B cell (primary cell): ENCODE data around the gene CYP26B1. TPM values are rescaled to one million over a fixed set of nuclear protein-coding genes. Genes with fewer than 3 reads are reported as not detected.

Source experiments
- ATAC-seq: fragments of 200-7000 bp; cut with Tn5 transposase; one replicate; pipeline ENCODE4 v1.10.0; 2021; ENCODE audit warnings: low read depth, mild to moderate bottlenecking, moderate number of reproducible peaks, moderate library complexity
- CTCF ChIA-PET: fragments of 350-600 bp; sonication (Branson Sonifier 250); formaldehyde crosslinking; loops from one replicate; lab custom pipeline; 2021; ENCODE audit warnings: antibody characterized with exemption, inconsistent platforms; lab: Charles Lee
- POLR2A ChIA-PET: fragments of 350-600 bp; sonication (Branson Sonifier 250); formaldehyde crosslinking; loops from one replicate; lab custom pipeline; 2021; ENCODE audit warnings: antibody characterized with exemption; lab: Charles Lee
- DNase-seq: peaks from one replicate; pipeline ENCODE4 v3.0.0; 2013
- H2AFZ ChIP-seq: 2 replicates; pipeline ENCODE4 v1.6.1; 2012; ENCODE audit warnings: mild to moderate bottlenecking, low read depth, low read length; ENCODE audit not compliant: insufficient read depth, poor library complexity, severe bottlenecking
- H3K27ac ChIP-seq, 2 donors: 1 replicate in 1 of 2; 2 replicates in 1 of 2; pipeline ENCODE4 v1.5.1; 2012 to 2013; ENCODE audit warnings: low read length in 2 of 2, mild to moderate bottlenecking in 2 of 2, moderate library complexity in 1 of 2
- H3K27me3 ChIP-seq, 4 experiments: fragments of 200-600 bp in 1 of 4; sonication (generic) in 1 of 4; replicated peaks in 1 of 4; 1 replicate in 2 of 4; 2 replicates in 2 of 4; pipeline versions ENCODE4 v1.6.1 to v1.7.0; 2013 to 2016; ENCODE audit warnings: low read length in 3 of 4, mild to moderate bottlenecking in 2 of 4, mixed read lengths in 1 of 4, moderate library complexity in 1 of 4; ENCODE audit not compliant: insufficient read depth in 4 of 4, control insufficient read depth in 3 of 4; ENCODE audit errors: control extremely low read depth in 1 of 4
- H3K36me3 ChIP-seq, 2 experiments: replicated peaks in 1 of 2; 1 replicate in 1 of 2; 2 replicates in 1 of 2; pipeline versions ENCODE4 v1.6.1 to v1.7.1; 2013; ENCODE audit warnings: low read length in 1 of 2; ENCODE audit not compliant: insufficient read depth in 2 of 2, control insufficient read depth in 1 of 2; ENCODE audit errors: control extremely low read depth in 1 of 2, extremely low read depth in 1 of 2
- H3K4me1 ChIP-seq, 2 donors: fragments of 200-600 bp in 1 of 2; sonication (generic) in 1 of 2; 1 replicate in 1 of 2; 2 replicates in 1 of 2; pipeline versions ENCODE4 v1.5.1 to v1.6.1; 2013 to 2017; ENCODE audit warnings: low read length in 2 of 2; ENCODE audit not compliant: control insufficient read depth in 2 of 2, insufficient read depth in 2 of 2
- H3K4me2 ChIP-seq: replicated peaks from 2 replicates; pipeline ENCODE3; 2012; ENCODE audit warnings: mild to moderate bottlenecking, low read depth, low read length; ENCODE audit not compliant: poor library complexity, severe bottlenecking
- H3K4me3 ChIP-seq, 5 experiments: fragments of 200-600 bp in 1 of 5; sonication (generic) in 1 of 5; 1 replicate in 3 of 5; 2 replicates in 2 of 5; pipeline versions ENCODE4 v1.5.1 to v1.7.0; 2011 to 2016; ENCODE audit warnings: low read length in 4 of 5, mild to moderate bottlenecking in 4 of 5, low read depth in 2 of 5, control low read depth in 1 of 5, moderate library complexity in 1 of 5; ENCODE audit not compliant: insufficient read depth in 1 of 5; ENCODE audit errors: control extremely low read depth in 1 of 5, extremely low read depth in 1 of 5
- H3K79me2 ChIP-seq: fragments of 200-600 bp; sonication (generic); one replicate; pipeline ENCODE4 v1.6.0; 2016; ENCODE audit warnings: low read length; ENCODE audit not compliant: control insufficient read depth, insufficient read depth
- H3K9ac ChIP-seq: fragments of 200-600 bp; sonication (generic); 2 replicates; pipeline ENCODE4 v1.6.1; 2017; ENCODE audit warnings: mild to moderate bottlenecking, low read length, moderate library complexity
- H3K9me3 ChIP-seq, 3 donors: one replicate each; pipeline versions ENCODE4 v1.6.1 to v1.7.1; 2013; ENCODE audit warnings: low read length in 2 of 3; ENCODE audit not compliant: control insufficient read depth in 2 of 3, insufficient read depth in 1 of 3; ENCODE audit errors: control extremely low read depth in 1 of 3
- H4K20me1 ChIP-seq: 2 replicates; pipeline ENCODE4 v1.6.0; 2012; ENCODE audit warnings: mild to moderate bottlenecking, low read length; ENCODE audit not compliant: insufficient read depth, control insufficient read depth, poor library complexity, severe bottlenecking
- H3K27ac Mint-ChIP-seq: one replicate; pipeline ENCODE4 v1.8.0; 2021; ENCODE audit warnings: mixed read lengths
- H3K27me3 Mint-ChIP-seq: one replicate; pipeline ENCODE4 v1.8.0; 2021; ENCODE audit warnings: mixed read lengths
- H3K4me1 Mint-ChIP-seq: one replicate; pipeline ENCODE4 v1.8.0; 2021; ENCODE audit warnings: mixed read lengths
- H3K4me3 Mint-ChIP-seq: one replicate; pipeline ENCODE4 v1.8.0; 2021; ENCODE audit warnings: mixed read lengths
- H3K9me3 Mint-ChIP-seq: one replicate; pipeline ENCODE4 v1.8.0; 2022; ENCODE audit warnings: mixed read lengths; ENCODE audit not compliant: insufficient read depth
- CTCF ChIP-seq: fragments of 200-600 bp; IDR thresholded peaks from one replicate; pipeline ENCODE4 v1.8.0; 2022; ENCODE audit warnings: antibody characterized with exemption, mild to moderate bottlenecking
- EZH2 ChIP-seq: IDR thresholded peaks from 2 replicates; pipeline ENCODE4 v1.6.1; 2012; ENCODE audit warnings: borderline replicate concordance, low read depth, mild to moderate bottlenecking, moderate library complexity, low read length; ENCODE audit not compliant: insufficient read depth, poor library complexity, severe bottlenecking
- WGBS: methylation state at CpG from one replicate; pipeline ENCODE4 v1.1.5; 2013; ENCODE audit warnings: missing lambda C conversion rate; ENCODE audit not compliant: insufficient coverage; 5-methylcytosine and 5-hydroxymethylcytosine counted together
- intact Hi-C: fragments of 100-400 bp; cut with micrococcal nuclease; formaldehyde crosslinking; loops from one replicate; pipeline ENCODE4 v1.10.0; 2022
- polyA plus RNA-seq: library from polyadenylated mRNA; depleted of rRNA; stranded (reverse); fragments of >200 nt; gene quantifications from 2 replicates; pipeline ENCODE4 v1.2.3, GENCODE V29; 2012
- total RNA-seq, 2 donors: library from RNA; stranded (reverse); fragments of 120-200 nt in 1 of 2; gene quantifications; 1 replicate in 1 of 2; 2 replicates in 1 of 2; pipeline versions ENCODE4 v1.2.3 to v1.2.4, GENCODE V29; 2013 to 2022

Gene CYP26B1
- total and polyA plus RNA-seq, 2 donors (not counting 1 experiment from before 2014, with no cell fraction given), result not detected

GRCh38 chr2:72148837-72149555 is 1.3 kb upstream of the CYP26B1 start:
- no peaks in the 10 kb centered on the region for H3K9me3 Mint-ChIP-seq
- TF ChIP-seq EZH2 (peak; percentile 85), CTCF (no peak)
- H3K4me1 ChIP-seq, result peaks cover 44 to 53% of the 10 kb centered on the region in 2 donors
- H3K4me1 Mint-ChIP-seq, result peaks cover 43% of the 10 kb centered on the region
- H3K27ac Mint-ChIP-seq, result peak overlapping the region; percentile 53
- H2AFZ ChIP-seq, result peak overlapping the region; percentile 73
- ChIA-PET POLR2A (no interaction called here), CTCF (interaction anchor here (1.2 to 1.7 kb wide), 2 partner anchors 225 to 226 kb away, joined by 3 to 15 read pairs; no protein-coding TSS in a partner anchor)
- ATAC-seq (no peak), DNase-seq (peak; percentile 44)
- peaks cover 0 to 73% (median 38%) of the 10 kb centered on the region in 4 experiments for H3K27me3 ChIP-seq
- H3K79me2 ChIP-seq, result no peaks in the 10 kb centered on the region
- H3K4me2 ChIP-seq, result peak overlapping the region; percentile 72
- H3K9me3 ChIP-seq, result peaks cover 0 to 31% (median 6%) of the 10 kb centered on the region in 3 donors
- H3K9ac ChIP-seq, result peak overlapping the region; percentile 49
- H3K36me3 ChIP-seq, result no peaks in the 10 kb centered on the region
- peak overlapping the region; percentile 91 for H3K4me3 Mint-ChIP-seq
- peaks cover 58% of the 10 kb centered on the region for H3K27me3 Mint-ChIP-seq
- no peak overlapping the region for H3K27ac ChIP-seq
- peak overlapping the region in 4 of 5 experiments; percentile 15 to 50 (median 40) for H3K4me3 ChIP-seq
- 1% methylated on average over 63 of the region's 65 CpGs for WGBS
- intact Hi-C loops, result loop anchor here (5.0 kb wide), 1 partner anchor 768 kb away; the partner anchor contains the start of gene EMX1
- H4K20me1 ChIP-seq, result no peaks in the 10 kb centered on the region
